ENCODE data around the gene IGFBP3. TPM values are rescaled to one million over a fixed set of nuclear protein-coding genes. Genes with fewer than 3 reads are reported as not detected.

Gene IGFBP3
- total and polyA plus RNA-seq, 2 of the 13 experiments (the other 11 are each of a cell fraction or from before 2014, with no cell fraction given): 57.5 TPM; not detected in 1

- peak; percentile 61; the same call in 1 of the 2 replicates for TF ChIP-seq MXD4 (CRISPR knock-in tag; IDR thresholded peaks at IDR 0.05)
- no peak for TF ChIP-seq ZBTB49 (CRISPR knock-in tag; IDR thresholded peaks at IDR 0.05; ENCODE audit: borderline replicate concordance)
- peak; percentile 76 for TF ChIP-seq TFDP2 (CRISPR knock-in tag; IDR thresholded peaks at IDR 0.05)
- TF ChIP-seq REPIN1 (CRISPR knock-in tag; IDR thresholded peaks at IDR 0.05; ENCODE audit: borderline replicate concordance, low read depth): peak; percentile 93
- no peak for TF ChIP-seq ZNF207 (IDR thresholded peaks at IDR 0.05; ENCODE audit: borderline replicate concordance)
- TF ChIP-seq FOXP4 (CRISPR knock-in tag; IDR thresholded peaks at IDR 0.05): peak; percentile 100
- TF ChIP-seq KLF16 (CRISPR knock-in tag; IDR thresholded peaks at IDR 0.05): peak in 1 of 2 experiments; percentile 99; a peak in 2 of 4 replicates
- peak; percentile 42; the same call in 1 of the 2 replicates for TF ChIP-seq POLR2G (IDR thresholded peaks at IDR 0.05; ENCODE audit: low read depth, low read length)
- no peak for TF ChIP-seq TERF1 (CRISPR knock-in tag; IDR thresholded peaks at IDR 0.05)
- TF ChIP-seq CENPX (CRISPR knock-in tag; IDR thresholded peaks at IDR 0.05): no peak
- 0 out of 2 replicates have a peak, but pooled peaks have one; percentile 12 for TF ChIP-seq CREB3 (CRISPR knock-in tag; IDR thresholded peaks at IDR 0.05)
- TF ChIP-seq ATAD3A (CRISPR knock-in tag; IDR thresholded peaks at IDR 0.05): no peak
- TF ChIP-seq ZNF614 (CRISPR knock-in tag; IDR thresholded peaks at IDR 0.05; ENCODE audit: borderline replicate concordance): peak; percentile 98
- 0 out of 2 replicates have a peak, but pooled peaks have one; percentile 28 for TF ChIP-seq ZNF747 (CRISPR knock-in tag; IDR thresholded peaks at IDR 0.05; ENCODE audit: borderline replicate concordance)
- TF ChIP-seq PHF20 (CRISPR knock-in tag; IDR thresholded peaks at IDR 0.05): peak; percentile 33; the same call in 1 of the 2 replicates
- TF ChIP-seq ZNF737 (CRISPR knock-in tag; IDR thresholded peaks at IDR 0.05; ENCODE audit: borderline replicate concordance): no peak; the same call in 1 of the 2 replicates
- TF ChIP-seq ZNF883 (CRISPR knock-in tag; IDR thresholded peaks at IDR 0.05; ENCODE audit: not compliant biosample characterization): no peak
- TF ChIP-seq ZFX (CRISPR knock-in tag; IDR thresholded peaks at IDR 0.05; ENCODE audit: low read depth): peak; percentile 98
- 0 out of 2 replicates have a peak, but pooled peaks have one; percentile 81 for TF ChIP-seq ZNF792 (CRISPR knock-in tag; IDR thresholded peaks at IDR 0.05)
- TF ChIP-seq ZSCAN25 (CRISPR knock-in tag; IDR thresholded peaks at IDR 0.05): peak; percentile 62
- no peak for TF ChIP-seq ISX (CRISPR knock-in tag; conservative IDR thresholded peaks at IDR 0.05)
- no peak; the same call in 1 of the 2 replicates for TF ChIP-seq TSC22D2 (CRISPR knock-in tag; IDR thresholded peaks at IDR 0.05; ENCODE audit: borderline replicate concordance)
These were observed 35.7 kb downstream of the IGFBP3 start (continued) for GRCh38 chr7:45885264-45885882.

Data from HepG2 (cell line).